GM21360 (cell line): ENCODE measurements around the gene CAP2.

ENCODE experiments used
- ATAC-seq: cut with Tn5 transposase; IDR thresholded peaks from one replicate; pipeline ENCODE4 v1.9.1; 2021; ENCODE audit warnings: mild to moderate bottlenecking, moderate library complexity; ENCODE audit not compliant: unreplicated experiment

Gene CAP2

GRCh38 chr6:17470938-17471327, 77.5 kb downstream of the CAP2 start:
- ATAC-seq, result no peak

DNA sequence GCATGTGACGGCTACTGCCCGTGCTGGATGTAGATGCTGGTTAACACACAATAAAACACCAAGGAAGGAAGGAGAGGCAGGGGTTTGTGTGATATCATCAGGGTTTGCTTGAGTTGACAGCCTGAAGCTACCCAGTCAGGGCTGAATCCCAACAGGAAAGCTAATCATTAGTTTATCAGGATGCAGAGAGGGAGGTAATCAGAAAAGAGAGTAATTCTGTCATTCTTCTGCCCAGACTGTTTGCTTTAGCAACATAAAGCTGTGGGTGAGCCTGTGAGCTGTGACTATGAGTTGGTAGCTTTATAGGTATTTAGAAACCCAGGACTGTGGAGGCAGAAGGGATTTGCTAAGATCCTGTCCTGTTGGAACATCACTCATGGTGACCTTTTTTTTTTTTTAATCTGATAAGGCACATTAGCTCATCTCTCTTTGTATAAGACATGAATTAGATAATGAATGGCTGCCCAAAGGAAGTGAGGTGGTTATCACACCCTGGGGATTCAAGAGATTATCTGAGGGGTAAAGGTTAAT, 79.3 kb downstream of the CAP2 start:
- no peak for ATAC-seq

DNA sequence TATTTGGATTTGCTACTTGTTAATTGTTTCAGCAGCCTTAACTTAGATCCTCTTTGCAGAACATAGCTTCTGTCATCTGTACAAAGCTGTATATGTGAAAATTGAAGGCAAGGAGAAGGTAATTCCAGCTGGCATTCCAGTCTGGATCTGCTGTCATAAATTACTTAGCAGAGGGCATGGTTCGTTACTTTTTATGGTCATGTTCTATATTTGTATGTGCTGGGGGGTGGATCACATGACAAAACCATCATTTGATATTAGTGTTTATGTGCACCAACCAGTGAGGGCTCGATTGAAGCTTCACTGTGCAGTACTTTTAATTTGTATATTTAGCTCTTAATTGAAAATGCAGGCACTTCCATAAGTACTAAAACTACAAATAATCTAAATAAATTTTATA, 80.2 kb downstream of the CAP2 start:
- ATAC-seq, result no peak

DNA sequence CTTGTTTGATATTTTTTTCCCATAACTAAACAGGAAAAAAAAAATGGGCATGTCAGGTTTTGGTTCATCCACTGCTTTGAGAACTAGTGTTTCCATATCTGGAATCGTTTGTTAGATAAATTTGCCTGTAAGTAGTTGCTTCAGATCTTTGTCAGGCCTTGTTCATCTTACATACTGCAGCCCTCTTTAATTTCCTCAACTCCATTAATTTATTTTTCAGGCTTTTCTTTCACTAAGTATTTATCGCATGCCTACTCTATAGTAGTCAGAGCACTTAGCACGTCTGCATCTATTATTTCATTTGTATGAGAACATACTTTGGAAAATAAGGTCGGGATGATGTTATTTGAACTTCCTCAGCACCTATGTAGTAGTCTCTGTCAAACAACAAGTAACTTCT, 80.9 kb downstream of the CAP2 start:
- ATAC-seq, result no peak

DNA sequence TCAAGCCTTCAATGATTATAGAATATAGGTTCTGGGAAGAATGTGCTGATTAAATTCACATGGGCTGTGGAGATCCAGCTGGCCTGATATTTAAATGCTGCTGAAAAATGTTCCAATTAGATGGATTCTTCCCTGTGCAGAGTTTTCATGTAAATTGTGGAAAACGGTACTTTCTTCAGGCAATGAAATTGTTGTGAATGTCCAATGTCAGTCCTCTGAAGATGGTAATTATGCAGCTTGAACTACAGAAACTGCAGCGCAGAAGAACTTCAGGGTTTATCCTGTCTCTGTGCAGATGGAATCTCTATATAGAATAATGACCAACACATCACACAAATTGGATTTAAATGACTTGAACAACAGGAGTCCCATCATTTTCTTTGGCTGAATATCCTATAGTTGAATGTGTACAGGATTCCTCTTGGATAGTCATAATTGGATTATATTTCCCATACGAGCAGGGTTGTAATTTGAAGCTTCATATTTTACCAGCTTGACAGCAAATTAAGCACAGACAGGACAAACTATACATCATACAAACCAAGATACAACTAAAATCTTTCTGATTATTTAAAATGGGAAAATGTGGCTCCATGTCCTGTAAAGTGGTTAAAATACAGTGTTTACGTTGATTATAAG, 82.3 kb downstream of the CAP2 start:
- ATAC-seq, result no peak

DNA sequence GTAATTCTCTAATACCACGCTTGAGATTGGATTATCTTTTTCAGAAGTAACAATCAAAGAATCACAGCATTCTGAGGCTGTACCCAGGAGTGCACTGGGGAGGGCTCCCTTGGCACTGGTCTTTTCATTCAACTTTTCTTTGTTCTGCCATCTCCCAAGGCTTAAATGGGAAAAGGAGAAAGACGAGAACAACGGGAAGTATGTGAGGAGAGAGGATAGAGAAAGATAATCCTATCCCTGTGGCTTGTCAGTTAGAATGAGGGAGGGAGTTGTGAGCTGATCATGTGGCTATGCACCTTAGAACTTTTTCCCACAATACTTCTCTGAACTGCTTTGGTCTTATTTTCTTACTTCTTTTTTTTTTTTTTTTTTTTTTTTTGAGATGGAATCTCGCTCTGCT, 83.1 kb downstream of the CAP2 start:
- no peak for ATAC-seq

- ATAC-seq, result no peak
Observed at GRCh38 chr6:17477356-17477755, 84.0 kb downstream of the CAP2 start.

DNA sequence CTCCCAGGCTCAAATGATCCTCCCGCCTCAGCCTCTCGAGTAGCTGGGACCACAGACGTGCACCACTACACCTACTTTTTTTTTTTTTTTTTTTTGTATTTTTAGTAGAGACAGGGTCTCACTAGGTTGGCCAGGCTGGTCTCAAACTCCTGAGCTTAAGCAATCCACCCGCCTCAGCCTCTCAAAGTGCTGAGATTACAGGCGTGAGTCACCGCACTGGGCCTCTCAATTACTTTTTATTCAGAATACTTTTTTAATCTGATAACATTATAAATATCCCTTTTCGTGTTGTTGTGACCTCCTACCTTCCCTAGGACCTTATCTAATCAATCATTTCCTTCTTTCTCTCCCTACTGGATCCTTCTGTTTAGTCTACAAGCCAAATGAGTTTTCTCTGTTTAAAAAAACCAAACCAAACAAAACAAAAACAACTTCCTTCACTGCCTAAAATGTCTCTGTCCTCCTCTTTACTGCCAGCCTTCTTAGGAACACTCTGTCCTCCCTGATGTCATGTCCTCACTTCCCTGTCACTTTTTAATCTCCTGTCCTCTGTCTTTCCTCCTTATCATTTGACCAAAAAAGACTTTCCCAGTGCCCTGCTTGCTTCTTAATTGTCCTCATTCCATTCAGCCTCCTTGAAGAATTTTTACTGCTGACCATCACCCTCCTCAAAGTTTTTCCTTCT, 85.0 kb downstream of the CAP2 start:
- ATAC-seq, result no peak

- no peak for ATAC-seq
Observed at GRCh38 chr6:17478946-17479345, 85.6 kb downstream of the CAP2 start.

- no peak for ATAC-seq
Observed at GRCh38 chr6:17480476-17480875, 87.1 kb downstream of the CAP2 start.

DNA sequence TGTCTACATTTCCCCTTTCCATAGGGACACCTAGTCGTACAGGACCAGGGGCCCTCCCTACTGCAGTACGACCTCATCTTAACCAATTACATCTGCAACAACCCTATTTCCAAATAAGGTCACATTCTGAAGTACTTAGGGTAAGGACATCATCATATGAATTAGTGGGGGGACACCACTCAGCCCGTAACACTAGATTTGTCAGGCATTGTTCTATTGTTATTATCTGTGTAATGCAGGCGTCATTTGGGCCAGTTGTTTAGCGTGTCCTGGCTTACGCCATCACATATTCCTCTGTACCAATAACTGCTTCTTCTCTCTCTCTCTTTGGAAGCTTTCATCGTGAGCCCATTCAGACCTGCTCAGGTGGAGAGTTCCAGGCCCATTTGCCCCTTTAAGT, 89.3 kb downstream of the CAP2 start:
- no peak for ATAC-seq

- ATAC-seq, result no peak
Observed at GRCh38 chr6:17483391-17484016, 90.1 kb downstream of the CAP2 start.

GRCh38 chr6:17484201-17484849, 90.9 kb downstream of the CAP2 start:
- ATAC-seq, result no peak

GRCh38 chr6:17485181-17485580, 91.8 kb downstream of the CAP2 start:
- ATAC-seq, result no peak

DNA sequence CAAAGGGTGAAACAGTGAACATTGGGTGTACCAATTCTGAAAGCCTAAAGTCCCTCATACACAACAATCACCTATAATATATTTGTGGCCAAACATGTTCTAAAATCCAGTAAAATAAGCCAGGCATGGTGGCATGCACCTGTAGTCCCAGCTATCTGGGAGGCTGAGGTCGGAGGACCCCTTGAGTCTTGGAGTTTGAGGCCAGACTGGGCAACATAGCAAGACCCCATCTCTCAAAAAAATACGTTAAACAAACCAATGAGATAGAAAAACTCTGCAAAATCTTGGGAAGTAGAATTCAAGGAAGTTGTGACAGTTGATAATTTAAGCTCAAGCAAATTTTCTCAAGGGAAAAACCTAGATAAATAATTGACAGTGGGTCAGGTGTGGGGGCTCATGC, 92.6 kb downstream of the CAP2 start:
- no peak for ATAC-seq

DNA sequence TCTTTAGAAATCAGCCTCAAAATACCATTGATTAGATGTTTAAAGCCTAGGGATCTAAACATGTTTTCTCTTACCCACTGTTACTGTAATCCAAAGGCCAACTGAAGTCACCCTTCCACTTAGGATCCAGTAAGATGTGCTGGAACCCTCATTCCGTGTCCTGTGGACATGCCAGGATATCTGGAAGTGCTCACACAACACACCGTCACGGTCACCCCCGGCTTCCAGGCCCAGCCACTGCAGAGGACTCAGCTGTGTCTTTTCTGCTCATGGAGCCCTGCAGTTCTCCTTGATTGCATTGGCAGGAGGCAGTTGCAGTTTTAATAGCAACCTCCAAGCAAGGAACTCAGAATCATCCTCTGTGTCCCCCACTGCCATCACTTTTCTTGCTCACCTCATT, 93.3 kb downstream of the CAP2 start:
- ATAC-seq, result no peak

DNA sequence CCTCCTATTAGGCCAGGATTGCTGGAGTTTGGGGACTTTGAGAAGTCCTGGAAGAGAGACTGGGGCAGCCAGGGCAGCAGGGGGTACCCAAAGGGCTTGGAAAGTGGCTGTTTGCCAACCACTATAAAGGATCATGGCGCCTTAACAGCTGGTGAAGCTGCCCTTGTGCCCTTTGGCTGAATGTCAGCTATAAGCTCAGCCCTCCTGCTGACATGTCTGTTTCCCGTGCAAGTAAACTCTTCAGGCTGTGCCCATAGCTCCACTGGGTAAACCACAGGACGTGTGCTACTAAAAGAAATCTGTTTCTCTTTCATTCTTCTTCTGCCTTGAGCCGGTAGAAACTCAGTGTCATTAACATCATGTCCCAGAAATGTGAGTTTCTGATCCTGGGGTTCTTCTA, 97.3 kb downstream of the CAP2 start:
- no peak for ATAC-seq

- no peak for ATAC-seq
Observed at GRCh38 chr6:17491416-17492142, 98.2 kb downstream of the CAP2 start.

DNA sequence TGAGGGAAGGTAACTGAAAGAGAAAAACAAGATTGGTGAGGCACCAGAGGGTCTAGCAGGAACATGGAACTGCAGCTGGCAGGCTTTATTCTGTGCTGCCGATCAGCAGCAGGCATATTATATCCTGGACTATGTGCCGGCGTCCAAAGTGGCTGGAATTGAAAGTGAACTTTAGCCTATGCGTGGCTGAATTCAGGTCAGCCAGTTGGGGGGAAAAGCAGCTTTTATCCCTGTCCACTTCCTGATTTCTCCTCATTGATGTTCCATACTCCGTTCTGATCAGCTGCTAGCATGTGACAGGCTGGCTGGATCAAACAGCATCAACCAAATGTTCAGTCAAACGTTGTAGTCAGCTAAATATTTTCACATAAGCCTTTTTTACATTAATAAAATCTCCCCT, 99.0 kb downstream of the CAP2 start:
- no peak for ATAC-seq

GRCh38 chr6:17493286-17493685, 99.9 kb downstream of the CAP2 start:
- ATAC-seq, result no peak

- ATAC-seq, result no peak
Observed at GRCh38 chr6:17494177-17494576, 100.8 kb downstream of the CAP2 start.
